Spinal cord (tissue), 10 donors: ENCODE results near the gene SERINC5. TPM values are rescaled to one million over a fixed set of nuclear protein-coding genes. Genes with fewer than 3 reads are reported as not detected.
"Not testable (repeated sequence)": the region's sequence is repeated elsewhere in the genome, so short reads cannot be mapped to it uniquely, and the experiment has no call there.

Source experiments
- DNase-seq, 6 donors: peaks; one replicate each; pipeline versions ENCODE4 v3.0.0 to v3.0.0-alpha.2; 2013 to 2015; ENCODE audit warnings: low spot score in 6 of 6, low read depth in 4 of 6
- H3K27ac ChIP-seq: one replicate; pipeline ENCODE4 v1.5.1; 2013; ENCODE audit warnings: low read depth, low read length, control low read depth
- H3K27me3 ChIP-seq: one replicate; pipeline ENCODE4 v1.6.1; 2013; ENCODE audit warnings: low read length; ENCODE audit not compliant: control insufficient read depth, insufficient read depth
- H3K36me3 ChIP-seq: one replicate; pipeline ENCODE4 v1.6.1; 2013; ENCODE audit warnings: low read length; ENCODE audit not compliant: control insufficient read depth, insufficient read depth
- H3K4me1 ChIP-seq: one replicate; pipeline ENCODE4 v1.6.1; 2013; ENCODE audit warnings: low read length; ENCODE audit not compliant: control insufficient read depth, insufficient read depth
- H3K4me3 ChIP-seq: one replicate; pipeline ENCODE4 v1.5.1; 2013; ENCODE audit warnings: low read depth, low read length, control low read depth
- H3K9me3 ChIP-seq: one replicate; pipeline ENCODE4 v1.6.1; 2013; ENCODE audit warnings: low read length; ENCODE audit not compliant: control insufficient read depth, insufficient read depth
- WGBS: methylation state at CpG from one replicate; pipeline ENCODE4 v1.1.5; 2013; ENCODE audit warnings: missing lambda C conversion rate; ENCODE audit not compliant: insufficient coverage; 5-methylcytosine and 5-hydroxymethylcytosine counted together
- polyA plus RNA-seq, 2 donors: library from polyadenylated mRNA; unstranded; fragments of 120-200 nt; gene quantifications; one replicate each; pipeline ENCODE4 v1.2.1, GENCODE V29; 2013; ENCODE audit not compliant: insufficient read length in 2 of 2
- total RNA-seq, 2 donors: library from RNA; depleted of rRNA in 1 of 2; stranded (reverse); fragments of 120-200 nt in 1 of 2; fragments of >200 nt in 1 of 2; gene quantifications; one replicate each; pipeline versions ENCODE4 v1.2.3 to v1.2.4, GENCODE V29; 2013 to 2014
- donor health status: healthy.

The SERINC5 gene
- total and polyA plus RNA-seq, 4 donors = 43.2 to 67.5 (median 54.1) TPM

- not testable (repeated sequence) for H3K27ac ChIP-seq, H3K27me3 ChIP-seq, H3K9me3 ChIP-seq, H3K4me3 ChIP-seq, H3K36me3 ChIP-seq
- DNase-seq = peak in 1 of 6 donors; percentile 11
- H3K4me1 ChIP-seq = peaks cover 25% of the 10 kb centered on the region
- 39% methylated on average over 3 of the region's 5 CpGs for WGBS
Observed at GRCh38 chr5:80111376-80111990, 144.4 kb downstream of the SERINC5 start.

- WGBS = 21% methylated on average over 8 of the region's 9 CpGs
- Histone ChIP-seq H3K4me1 (peaks cover 25% of the 10 kb centered on the region), H3K4me3 (no peak overlapping the region), H3K36me3 (no peaks in the 10 kb centered on the region), H3K27ac (peak overlapping the region; percentile 57), H3K9me3 (no peaks in the 10 kb centered on the region), H3K27me3 (no peaks in the 10 kb centered on the region)
- peak; percentile 58 to 99 (median 78) for DNase-seq
Observed at GRCh38 chr5:80109646-80110478, 146.0 kb downstream of the SERINC5 start.

- no peaks in the 10 kb centered on the region for H3K36me3 ChIP-seq
- no peak overlapping the region for H3K27ac ChIP-seq
- 75% methylated on average over 1 of the region's 5 CpGs for WGBS
- no peak overlapping the region for H3K4me3 ChIP-seq
- no peaks in the 10 kb centered on the region for H3K9me3 ChIP-seq
- peaks cover 24% of the 10 kb centered on the region for H3K4me1 ChIP-seq
- no peaks in the 10 kb centered on the region for H3K27me3 ChIP-seq
- no peak for DNase-seq
Observed at GRCh38 chr5:80106916-80107315, 148.9 kb downstream of the SERINC5 start.

- WGBS = 88% methylated on average over 6 of the region's 7 CpGs
- no peaks in the 10 kb centered on the region for H3K27me3 ChIP-seq
- H3K4me1 ChIP-seq = peaks cover 19% of the 10 kb centered on the region
- H3K4me3 ChIP-seq = no peak overlapping the region
- no peak overlapping the region for H3K27ac ChIP-seq
- H3K9me3 ChIP-seq = no peaks in the 10 kb centered on the region
- H3K36me3 ChIP-seq = no peaks in the 10 kb centered on the region
- DNase-seq = no peak
Observed at GRCh38 chr5:80105698-80106439, 150.0 kb downstream of the SERINC5 start.

GRCh38 chr5:80103371-80103770 lies 152.5 kb downstream of the SERINC5 start:
- Histone ChIP-seq H3K4me3 (no peak overlapping the region), H3K27me3 (no peaks in the 10 kb centered on the region), H3K27ac (no peak overlapping the region), H3K9me3 (no peaks in the 10 kb centered on the region), H3K36me3 (no peaks in the 10 kb centered on the region), H3K4me1 (no peaks in the 10 kb centered on the region)
- no peak for DNase-seq
- 88% methylated on average over 4 of the region's 6 CpGs for WGBS

- Histone ChIP-seq H3K9me3 (no peaks in the 10 kb centered on the region), H3K4me3 (no peak overlapping the region), H3K27ac (no peak overlapping the region), H3K36me3 (no peaks in the 10 kb centered on the region), H3K4me1 (no peaks in the 10 kb centered on the region), H3K27me3 (no peaks in the 10 kb centered on the region)
- no peak for DNase-seq
Observed at GRCh38 chr5:80101993-80102392, 153.9 kb downstream of the SERINC5 start.

GRCh38 chr5:80097451-80097850 lies 158.4 kb downstream of the SERINC5 start:
- H3K4me1 ChIP-seq = peaks cover 3% of the 10 kb centered on the region
- H3K36me3 ChIP-seq = no peaks in the 10 kb centered on the region
- no peaks in the 10 kb centered on the region for H3K27me3 ChIP-seq
- no peaks in the 10 kb centered on the region for H3K9me3 ChIP-seq
- 62% methylated on average over 6 of the region's 10 CpGs for WGBS
- H3K4me3 ChIP-seq = no peak overlapping the region
- no peak overlapping the region for H3K27ac ChIP-seq
- peak in 1 of 6 donors; percentile 44 for DNase-seq

GRCh38 chr5:80094236-80094738 lies 161.6 kb downstream of the SERINC5 start:
- H3K27ac ChIP-seq = no peak overlapping the region
- H3K9me3 ChIP-seq = no peaks in the 10 kb centered on the region
- H3K36me3 ChIP-seq = no peaks in the 10 kb centered on the region
- no peaks in the 10 kb centered on the region for H3K27me3 ChIP-seq
- H3K4me3 ChIP-seq = no peak overlapping the region
- H3K4me1 ChIP-seq = peaks cover 3% of the 10 kb centered on the region
- WGBS = 100% methylated on average over 1 of the region's 5 CpGs
- no peak for DNase-seq

GRCh38 chr5:80093796-80094195 lies 162.1 kb downstream of the SERINC5 start:
- Histone ChIP-seq H3K4me3 (no peak overlapping the region), H3K9me3 (no peaks in the 10 kb centered on the region), H3K4me1 (peaks cover 3% of the 10 kb centered on the region), H3K27ac (no peak overlapping the region), H3K27me3 (no peaks in the 10 kb centered on the region), H3K36me3 (no peaks in the 10 kb centered on the region)
- no peak for DNase-seq
- 56% methylated on average over 4 of the region's 8 CpGs for WGBS
